ENCODE measurements around the gene TFAP2C. TPM values are rescaled to one million over a fixed set of nuclear protein-coding genes. Genes with fewer than 3 reads are reported as not detected.

Gene TFAP2C
- total and polyA plus RNA-seq, 9 of the 15 experiments (the other 6 are each of a cell fraction or from before 2014, with no cell fraction given), result 0.03 to 0.04 TPM; not detected in 7

GRCh38 chr20:56663660-56664059, 34.6 kb downstream of the TFAP2C start:
- peaks cover 0 to 12% of the 10 kb centered on the region in 2 experiments; a peak in 2 of 5 replicates for H3K27me3 ChIP-seq (ENCODE audit: control insufficient read depth in 2 of 2, insufficient read depth in 2 of 2, low read length in 2 of 2)
- no TSS peak for BruUV-seq (replicated peaks)
- no peak overlapping the region for H3K27ac ChIP-seq (ENCODE audit: extremely low read depth, low read depth, low read length)
- no peaks in the 10 kb centered on the region for H3K4me1 ChIP-seq (replicated peaks in 1 of 2; ENCODE audit: control insufficient read depth in 2 of 2, insufficient read depth in 2 of 2, low read length in 2 of 2)
- whole genome bisulfite sequencing (ENCODE audit: insufficient coverage, low coverage, missing lambda C conversion rate), result 3% methylated on average over 9 of the region's 9 CpGs
- H2AFZ ChIP-seq (ENCODE audit: low read depth, low read length), result no peak overlapping the region
- H3K36me3 ChIP-seq (ENCODE audit: control insufficient read depth, insufficient read depth, low read length), result no peaks in the 10 kb centered on the region
- ATAC-seq, result no peak
- no peak overlapping the region for H3K4me3 ChIP-seq
- no peaks in the 10 kb centered on the region for H3K9me3 ChIP-seq (replicated peaks; ENCODE audit: control insufficient read depth, insufficient read depth, low read depth, low read length)
- CTCF ChIA-PET (ENCODE audit: low intra/inter-chr PET ratio), result no interaction called here
- H3K4me2 ChIP-seq (ENCODE audit: insufficient read depth, low read length), result no peak overlapping the region
- H4K20me1 ChIP-seq (replicated peaks; ENCODE audit: control insufficient read depth, insufficient read depth, low read length), result no peaks in the 10 kb centered on the region; the same call in 1 of the 2 replicates
- no peak for FAIRE-seq
- TF ChIP-seq U2AF1 (optimal IDR thresholded peaks at IDR 0.05; ENCODE audit: low read depth, low read length) (no peak), SNRNP70 (optimal IDR thresholded peaks at IDR 0.05; ENCODE audit: low read depth, low read length) (no peak), RHOXF2B (CRISPR knock-in tag; conservative IDR thresholded peaks at IDR 0.05) (no peak), HMGXB4 (CRISPR knock-in tag; IDR thresholded peaks at IDR 0.05) (no peak), GATAD2A (IDR thresholded peaks at IDR 0.05) (no peak), ZKSCAN3 (CRISPR knock-in tag; IDR thresholded peaks at IDR 0.05) (no peak), FOS (IDR thresholded peaks at IDR 0.05; ENCODE audit: extremely low read depth, insufficient read length) (no peak), ZNF445 (CRISPR knock-in tag; IDR thresholded peaks at IDR 0.05; ENCODE audit: low read depth) (no peak), ZFP36 (IDR thresholded peaks at IDR 0.05; ENCODE audit: low read depth, low read length, partially characterized antibody) (no peak), NRF1 (conservative IDR thresholded peaks at IDR 0.05 in 1 of 2, IDR thresholded peaks at IDR 0.05 in 1 of 2) (no peak), SP1 (CRISPR knock-in tag; IDR thresholded peaks at IDR 0.05) (no peak), FOXA1 (IDR thresholded peaks at IDR 0.05; ENCODE audit: borderline replicate concordance) (no peak), ZNF707 (CRISPR knock-in tag; conservative IDR thresholded peaks at IDR 0.05) (no peak), NCOR1 (IDR thresholded peaks at IDR 0.05) (no peak), LARP7 (IDR thresholded peaks at IDR 0.05) (no peak)
- no peaks in the 10 kb centered on the region for H3K79me2 ChIP-seq (ENCODE audit: control insufficient read depth, insufficient read depth, low read length)
- H3K9me1 ChIP-seq (ENCODE audit: control insufficient read depth, insufficient read depth, low read length), result no peaks in the 10 kb centered on the region
- no peak for DNase-seq (ENCODE audit: extremely low read depth in 1 of 4, low spot score in 3 of 4)
- intact Hi-C loops (cut with micrococcal nuclease), result no loop called here
- POLR2A ChIA-PET, result no interaction called here
- H3K9ac ChIP-seq (ENCODE audit: insufficient read depth in 1 of 2, low read depth in 2 of 2, low read length in 2 of 2), result no peak overlapping the region
- in situ Hi-C loops (cut with MboI), result no loop called here

Data from K562 (cell line).